GM18520 (cell line): ENCODE data around the gene AP3B1.

ENCODE experiments used
- ATAC-seq: cut with Tn5 transposase; IDR thresholded peaks from one replicate; pipeline ENCODE4 v1.9.1; 2021; ENCODE audit not compliant: unreplicated experiment

AP3B1 gene

DNA sequence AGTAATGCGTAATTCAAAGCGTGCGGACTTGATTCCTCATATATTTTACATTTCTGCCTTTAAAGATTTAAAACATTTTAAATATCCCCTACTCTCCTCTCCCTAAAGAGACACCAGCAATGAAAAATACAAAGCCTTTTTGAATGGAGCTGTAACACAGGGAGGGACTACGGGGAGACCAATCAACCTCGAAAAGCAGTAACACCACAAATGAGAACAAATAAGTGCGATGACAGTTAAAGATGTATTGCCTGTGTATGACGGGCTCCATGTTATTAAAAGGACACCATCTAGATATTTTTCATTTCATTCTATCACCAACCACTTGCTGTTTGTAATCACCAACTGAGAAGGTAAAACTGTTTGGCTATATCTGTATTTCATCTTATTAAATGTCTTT is 288.0 kb downstream of the AP3B1 start:
- no peak for ATAC-seq

GRCh38 chr5:78005021-78005785 is 289.3 kb downstream of the AP3B1 start:
- ATAC-seq, result no peak

GRCh38 chr5:78004559-78004958 is 289.9 kb downstream of the AP3B1 start:
- ATAC-seq, result no peak

DNA sequence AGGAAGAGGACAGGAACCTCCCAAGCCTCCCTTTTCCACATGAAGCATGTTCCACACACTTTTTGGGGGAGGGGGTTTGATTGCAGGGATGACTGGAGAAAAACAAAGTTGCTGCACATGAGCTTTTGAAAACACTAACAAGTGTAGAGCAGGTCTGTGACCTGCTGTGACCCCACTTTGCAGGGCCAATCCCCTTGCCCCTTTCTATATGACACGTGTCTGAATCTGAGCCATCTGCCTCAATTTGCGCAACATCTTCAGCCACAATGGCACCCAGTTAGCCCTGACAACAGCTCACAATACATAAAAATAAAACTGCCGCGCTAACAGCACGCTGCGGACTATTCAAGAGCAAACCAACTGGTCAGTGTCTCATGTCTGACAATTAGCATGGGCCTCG is 290.6 kb downstream of the AP3B1 start:
- ATAC-seq, result no peak

DNA sequence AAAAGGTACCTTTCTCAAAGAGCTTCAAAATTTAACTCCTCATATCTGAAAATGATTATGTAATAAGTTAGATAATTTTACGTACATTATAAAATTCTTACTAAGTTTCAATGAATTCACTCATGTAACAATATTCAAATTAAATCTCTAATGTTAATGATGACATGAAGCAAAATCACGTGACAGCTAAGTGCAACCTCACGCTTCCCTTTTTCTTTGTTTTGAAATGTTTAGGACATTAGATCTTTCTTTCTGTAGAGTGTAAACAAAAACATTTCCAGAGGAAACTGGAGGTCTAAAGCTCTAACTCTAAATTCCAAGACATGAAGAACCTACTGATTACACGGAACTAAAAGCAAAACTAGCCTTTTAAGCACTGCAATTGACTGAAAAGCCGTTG is 291.0 kb downstream of the AP3B1 start:
- no peak for ATAC-seq

GRCh38 chr5:78002690-78003089 is 291.8 kb downstream of the AP3B1 start:
- no peak for ATAC-seq

- no peak for ATAC-seq
Measured at GRCh38 chr5:78001197-78001596, 293.3 kb downstream of the AP3B1 start.

DNA sequence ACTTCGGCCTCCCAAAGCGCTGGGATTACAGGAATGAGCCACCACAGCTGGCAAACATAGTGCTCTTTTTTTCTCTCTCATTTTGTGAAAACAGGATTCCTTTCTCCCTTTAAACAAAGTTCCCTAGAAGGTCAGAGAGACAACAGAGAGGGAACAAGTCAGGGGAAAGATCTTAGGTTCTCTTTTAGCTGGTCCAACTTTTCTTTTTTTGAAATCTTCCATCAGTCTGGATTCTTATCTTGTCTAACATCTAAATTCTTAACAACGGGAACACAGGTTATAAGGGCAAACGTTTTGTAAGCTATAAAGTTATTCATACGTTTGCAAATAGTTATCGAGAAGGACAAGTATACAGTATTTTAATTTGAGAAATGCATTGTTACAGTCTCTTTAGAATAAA is 294.3 kb downstream of the AP3B1 start:
- ATAC-seq, result no peak

GRCh38 chr5:77999399-77999798 is 295.1 kb downstream of the AP3B1 start:
- ATAC-seq, result no peak

GRCh38 chr5:77996943-77997342 is 297.6 kb downstream of the AP3B1 start:
- no peak for ATAC-seq

GRCh38 chr5:77995793-77996409 is 298.6 kb downstream of the AP3B1 start:
- no peak for ATAC-seq

- no peak for ATAC-seq
Measured at GRCh38 chr5:77994943-77995342, 299.6 kb downstream of the AP3B1 start.

DNA sequence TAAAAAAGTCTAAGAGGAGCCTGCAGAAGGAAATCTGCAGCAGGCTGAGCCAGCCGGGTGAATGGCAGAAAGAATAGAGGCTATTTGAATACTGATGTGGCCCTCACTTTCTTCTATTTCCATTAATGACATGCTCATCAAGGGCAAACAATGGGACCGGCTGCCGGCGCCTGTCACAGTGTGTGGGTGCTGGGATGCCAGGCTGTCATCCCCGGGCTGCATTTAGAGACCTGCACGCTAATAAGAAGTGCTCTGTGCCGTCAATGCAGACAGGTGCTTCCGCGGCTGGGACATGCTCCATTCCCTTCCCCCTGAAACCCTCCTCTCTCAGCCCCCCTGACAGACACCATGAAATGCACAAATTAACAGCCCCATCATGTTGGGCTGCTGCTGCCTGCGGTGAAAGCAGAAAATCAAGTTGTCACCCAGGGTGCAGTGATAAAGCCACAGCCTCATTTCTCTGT is 300.6 kb downstream of the AP3B1 start:
- no peak for ATAC-seq

- ATAC-seq, result no peak
Measured at GRCh38 chr5:77993141-77993854, 301.2 kb downstream of the AP3B1 start.

- ATAC-seq, result no peak
Measured at GRCh38 chr5:77991084-77991483, 303.4 kb downstream of the AP3B1 start.

GRCh38 chr5:77990020-77990419 is 304.5 kb downstream of the AP3B1 start:
- ATAC-seq, result no peak

DNA sequence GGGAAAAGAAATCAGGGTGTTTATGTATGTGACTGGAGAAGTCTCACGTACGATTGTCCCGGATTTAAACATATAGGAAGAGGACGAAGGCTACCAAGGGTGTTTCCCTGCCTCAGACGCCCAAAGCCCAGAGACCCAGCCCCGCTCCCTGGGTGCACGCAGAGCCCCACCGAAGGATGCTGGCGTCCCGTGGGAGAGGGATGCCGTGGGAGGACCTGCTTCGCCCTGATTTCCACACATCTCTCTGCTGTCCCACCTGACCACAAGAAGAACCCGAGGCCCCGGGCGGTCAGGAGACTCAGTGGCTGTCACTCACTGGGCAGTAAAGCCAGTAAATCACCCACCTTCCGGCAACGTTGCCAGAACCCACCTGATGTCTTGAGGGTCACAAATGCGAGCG is 306.5 kb downstream of the AP3B1 start:
- no peak for ATAC-seq

- no peak for ATAC-seq
Measured at GRCh38 chr5:77987331-77987730, 307.2 kb downstream of the AP3B1 start.

- no peak for ATAC-seq
Measured at GRCh38 chr5:77986261-77986660, 308.2 kb downstream of the AP3B1 start.

DNA sequence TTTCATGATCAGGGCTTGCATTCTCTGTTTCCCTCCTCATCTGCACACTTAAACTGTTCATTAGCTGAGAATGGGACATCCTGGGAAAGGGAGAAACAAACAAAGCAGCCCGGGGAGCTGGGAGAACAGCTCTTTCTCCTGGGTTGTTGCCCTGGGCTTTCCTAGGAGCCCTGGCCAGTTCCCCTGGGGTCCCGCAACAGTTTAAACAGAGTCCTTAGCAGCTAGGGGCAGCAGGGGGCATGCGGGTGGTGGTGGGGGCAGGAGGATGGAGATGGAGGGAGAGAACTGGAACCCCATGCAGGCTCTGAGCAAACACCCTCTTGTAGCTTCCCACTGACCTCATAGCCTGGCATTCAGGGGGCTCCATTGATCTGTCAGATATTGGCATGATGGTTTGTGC is 309.3 kb downstream of the AP3B1 start:
- ATAC-seq, result no peak

- no peak for ATAC-seq
Measured at GRCh38 chr5:77984587-77984986, 309.9 kb downstream of the AP3B1 start.
